K562 (cell line): ENCODE results near the gene WDR18. TPM values are rescaled to one million over a fixed set of nuclear protein-coding genes. Genes with fewer than 3 reads are reported as not detected.

Experiments used
- ARID4B ChIP-seq: sonication (generic); formaldehyde crosslinking; IDR thresholded peaks from 2 replicates; pipeline ENCODE4 v1.8.0; 2022; ENCODE audit warnings: mild to moderate bottlenecking, missing genetic modification reagents
- CCNT2 ChIP-seq: IDR thresholded peaks from 2 replicates; pipeline ENCODE4 v1.6.1; 2011; ENCODE audit warnings: borderline replicate concordance, low read depth, mild to moderate bottlenecking, moderate library complexity, mixed read lengths, low read length; ENCODE audit not compliant: insufficient read length; ENCODE audit errors: extremely low read depth
- CREM ChIP-seq: IDR thresholded peaks from 2 replicates; pipeline ENCODE4 v1.6.1; 2014; ENCODE audit warnings: antibody characterized with exemption, low read depth
- HDAC6 ChIP-seq: IDR thresholded peaks from 2 replicates; pipeline ENCODE4 v1.6.1; 2012; ENCODE audit warnings: low read depth, mild to moderate bottlenecking, control low read depth, inconsistent platforms, low read length, moderate library complexity
- MAZ ChIP-seq, 2 experiments: fragments of 450-650 bp in 1 of 2; sonication (generic) in 1 of 2; formaldehyde crosslinking; IDR thresholded peaks in 1 of 2; conservative IDR thresholded peaks in 1 of 2; 2 replicates each; pipeline versions ENCODE4 v1.4.0 to v1.5.0; 2020; ENCODE audit warnings: mild to moderate bottlenecking in 1 of 2, missing genetic modification reagents in 1 of 2
- POLR2AphosphoS5 ChIP-seq: IDR thresholded peaks from 2 replicates; pipeline ENCODE4 v1.6.1; 2011; ENCODE audit warnings: mild to moderate bottlenecking, low read depth, low read length, moderate library complexity; ENCODE audit not compliant: control insufficient read depth, insufficient read depth
- TAF1 ChIP-seq: IDR thresholded peaks from 2 replicates; pipeline ENCODE4 v1.6.1; 2011; ENCODE audit warnings: mild to moderate bottlenecking, low read length, moderate library complexity; ENCODE audit not compliant: insufficient read depth, control insufficient read depth, severe bottlenecking; ENCODE audit errors: extremely low read depth
- ZBTB5 ChIP-seq: fragments of 450-650 bp; IDR thresholded peaks from 2 replicates; pipeline ENCODE4 v1.6.1; 2017; ENCODE audit warnings: antibody characterized with exemption
- ZFP36 ChIP-seq: fragments of 150-350 bp; IDR thresholded peaks from 2 replicates; pipeline ENCODE4 v1.6.1; 2018; ENCODE audit warnings: low read length, low read depth; ENCODE audit not compliant: partially characterized antibody
- polyA plus RNA-seq, 8 experiments: library from polyadenylated mRNA; depleted of rRNA in 4 of 8; stranded (reverse) in 5 of 8; unstranded in 3 of 8; fragments of >200 nt; fragmentation: Nextera tagmentation in 2 of 8; fragmentation: Illumina TruSeq in 1 of 8; extraction: Ambion mirVana in 2 of 8; extraction: Trizol in 1 of 8; gene quantifications; 2 replicates each; pipeline versions ENCODE4 v1.2.1 to v1.2.3, GENCODE V29; 2011 to 2014; ENCODE audit warnings: inconsistent platforms in 1 of 8, missing spikeins in 1 of 8
- total RNA-seq, 7 experiments: library from RNA; depleted of rRNA in 6 of 7; stranded (reverse); fragments of >200 nt in 6 of 7; fragmentation: Illumina TruSeq in 2 of 7; extraction: Trizol in 2 of 7; gene quantifications; 2 replicates each; pipeline versions ENCODE4 v1.2.1 to v1.2.3, GENCODE V29; 2011 to 2021; ENCODE audit warnings: low replicate concordance in 1 of 7
- TF ChIP-seq, protein P1 (sequence below), 2 experiments: fragments of 450-650 bp; IDR thresholded peaks; 2 replicates each; pipeline ENCODE4 v1.6.1; 2016
- TF ChIP-seq, protein P2 (sequence below): sonication (generic); formaldehyde crosslinking; IDR thresholded peaks from 2 replicates; pipeline ENCODE4 v1.8.0; 2022; ENCODE audit warnings: missing genetic modification reagents, mild to moderate bottlenecking, moderate library complexity, borderline replicate concordance

The WDR18 gene
- total and polyA plus RNA-seq, 9 of the 15 experiments (the other 6 are each of a cell fraction or from before 2014, with no cell fraction given): 0.65 to 181 (median 30.1) TPM

DNA sequence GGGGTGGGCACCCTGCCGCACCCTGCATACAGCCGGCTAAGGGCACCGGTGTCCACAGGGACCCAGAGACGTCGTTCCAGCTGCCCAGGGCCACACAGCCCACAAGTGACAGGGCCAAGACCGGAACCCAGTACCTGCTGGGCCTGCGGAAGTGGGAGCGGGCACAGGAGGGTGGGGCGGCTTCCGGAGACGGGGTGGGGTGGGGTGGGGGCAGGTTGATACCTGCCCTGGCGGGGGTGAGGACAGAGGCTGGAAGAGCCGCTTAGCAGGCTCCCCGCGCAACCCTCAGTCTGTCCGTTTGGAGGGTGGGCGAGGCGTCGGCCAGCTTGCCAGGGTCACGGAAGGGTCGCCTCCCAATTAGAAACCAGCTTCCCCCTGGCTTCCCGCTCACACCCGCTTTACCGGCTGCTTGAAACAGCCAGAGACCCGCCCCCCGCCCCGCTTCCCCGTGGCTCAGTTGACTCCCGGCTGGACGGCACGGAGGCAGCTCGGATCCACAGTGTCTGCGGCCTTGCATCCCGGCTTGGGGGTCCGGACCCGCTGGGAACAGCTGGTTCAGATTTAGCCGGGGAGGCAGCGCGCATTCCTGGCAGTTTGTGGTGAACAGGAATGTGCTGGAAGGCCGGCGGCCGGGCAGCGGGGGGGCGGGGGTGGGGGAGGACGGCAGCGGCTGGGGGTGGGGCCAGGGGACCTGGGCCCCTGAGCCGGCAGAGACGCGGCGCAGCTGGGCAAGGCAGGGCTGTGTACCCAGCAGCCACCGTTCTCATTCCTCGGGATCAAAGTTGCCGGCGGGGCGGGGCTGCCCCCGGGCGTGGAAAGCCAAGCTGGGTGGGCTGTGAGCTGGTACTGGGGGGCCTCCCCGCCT lies 44.1 kb downstream of the WDR18 start (continued):
- no peak for TF ChIP-seq ZBTB5
- TF ChIP-seq, protein P1, sequence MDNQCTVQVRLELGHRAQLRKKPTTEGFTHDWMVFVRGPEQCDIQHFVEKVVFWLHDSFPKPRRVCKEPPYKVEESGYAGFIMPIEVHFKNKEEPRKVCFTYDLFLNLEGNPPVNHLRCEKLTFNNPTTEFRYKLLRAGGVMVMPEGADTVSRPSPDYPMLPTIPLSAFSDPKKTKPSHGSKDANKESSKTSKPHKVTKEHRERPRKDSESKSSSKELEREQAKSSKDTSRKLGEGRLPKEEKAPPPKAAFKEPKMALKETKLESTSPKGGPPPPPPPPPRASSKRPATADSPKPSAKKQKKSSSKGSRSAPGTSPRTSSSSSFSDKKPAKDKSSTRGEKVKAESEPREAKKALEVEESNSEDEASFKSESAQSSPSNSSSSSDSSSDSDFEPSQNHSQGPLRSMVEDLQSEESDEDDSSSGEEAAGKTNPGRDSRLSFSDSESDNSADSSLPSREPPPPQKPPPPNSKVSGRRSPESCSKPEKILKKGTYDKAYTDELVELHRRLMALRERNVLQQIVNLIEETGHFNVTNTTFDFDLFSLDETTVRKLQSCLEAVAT (IDR thresholded peaks at IDR 0.05): peak in 1 of 2 experiments; percentile 56; a peak in 1 of 4 replicates
- TF ChIP-seq ZFP36: peak; percentile 92
- TF ChIP-seq CREM: 0 out of 2 replicates have a peak, but pooled peaks have one; percentile 25
- TF ChIP-seq, protein P2, sequence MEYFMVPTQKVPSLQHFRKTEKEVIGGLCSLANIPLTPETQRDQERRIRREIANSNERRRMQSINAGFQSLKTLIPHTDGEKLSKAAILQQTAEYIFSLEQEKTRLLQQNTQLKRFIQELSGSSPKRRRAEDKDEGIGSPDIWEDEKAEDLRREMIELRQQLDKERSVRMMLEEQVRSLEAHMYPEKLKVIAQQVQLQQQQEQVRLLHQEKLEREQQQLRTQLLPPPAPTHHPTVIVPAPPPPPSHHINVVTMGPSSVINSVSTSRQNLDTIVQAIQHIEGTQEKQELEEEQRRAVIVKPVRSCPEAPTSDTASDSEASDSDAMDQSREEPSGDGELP (CRISPR knock-in tag): peak; percentile 80; the same call in 1 of the 2 replicates
- peak; percentile 46; the same call in 1 of the 2 replicates for TF ChIP-seq POLR2AphosphoS5
- TF ChIP-seq HDAC6: no peak
- TF ChIP-seq ARID4B (CRISPR knock-in tag): peak; percentile 35; the same call in 1 of the 2 replicates
- TF ChIP-seq TAF1: peak; percentile 20
- TF ChIP-seq MAZ (CRISPR knock-in tag; conservative IDR thresholded peaks at IDR 0.05 in 1 of 2, IDR thresholded peaks at IDR 0.05 in 1 of 2): peak; percentile 55 to 62; a peak in 3 of 4 replicates
- TF ChIP-seq CCNT2: peak; percentile 48
